ENCODE measurements around the gene SPAG16. TPM values are rescaled to one million over a fixed set of nuclear protein-coding genes. Genes with fewer than 3 reads are reported as not detected.

Gene SPAG16
- total and polyA plus RNA-seq, 2 donors = 32.0 to 45.0 TPM

DNA sequence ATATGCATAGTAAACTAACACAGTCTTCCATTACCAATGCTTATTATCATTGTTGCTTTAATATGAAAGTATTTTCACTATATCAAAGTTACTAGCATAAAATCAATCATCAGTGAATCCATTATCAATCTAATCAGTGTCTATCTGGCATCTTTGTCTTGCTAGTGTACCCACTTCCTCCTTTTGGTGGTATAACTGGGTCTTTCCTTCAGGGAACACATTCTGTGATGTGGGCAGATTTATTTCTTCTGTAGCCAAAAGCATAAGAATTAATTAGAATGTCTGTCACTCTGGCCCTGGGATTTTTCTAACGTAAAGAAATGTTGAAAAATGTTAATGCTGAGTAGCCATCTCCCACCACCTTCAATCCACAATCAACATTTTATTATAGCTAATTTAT lies 970.8 kb downstream of the SPAG16 start:
- no peak overlapping the region for H3K27ac ChIP-seq (ENCODE audit: low read depth in 1 of 2, low read length in 1 of 2)
- H3K4me1 ChIP-seq (ENCODE audit: control insufficient read depth in 2 of 2, insufficient read depth in 2 of 2, low read length in 2 of 2) = no peaks in the 10 kb centered on the region
- no peaks in the 10 kb centered on the region for H3K27me3 ChIP-seq (ENCODE audit: control insufficient read depth in 2 of 2, insufficient read depth in 1 of 2, low read length in 1 of 2)
- no peak for DNase-seq (ENCODE audit: low read depth in 6 of 9, low spot score in 9 of 9)
- no peaks in the 10 kb centered on the region for H3K36me3 ChIP-seq (ENCODE audit: control insufficient read depth in 2 of 2, insufficient read depth in 2 of 2, low read length in 1 of 2)
- no peak overlapping the region for H3K4me3 ChIP-seq (ENCODE audit: low read length in 2 of 2)
- H3K9me3 ChIP-seq (ENCODE audit: control insufficient read depth in 2 of 2, insufficient read depth in 1 of 2, low read length in 1 of 2) = no peaks in the 10 kb centered on the region
- 72% methylated on average over 1 of the region's 1 CpG for WGBS

- Histone ChIP-seq H3K27me3 (ENCODE audit: control insufficient read depth in 2 of 2, insufficient read depth in 1 of 2, low read length in 1 of 2) (no peaks in the 10 kb centered on the region), H3K27ac (ENCODE audit: low read depth in 1 of 2, low read length in 1 of 2) (no peak overlapping the region), H3K36me3 (ENCODE audit: control insufficient read depth in 2 of 2, insufficient read depth in 2 of 2, low read length in 1 of 2) (no peaks in the 10 kb centered on the region), H3K4me1 (ENCODE audit: control insufficient read depth in 2 of 2, insufficient read depth in 2 of 2, low read length in 2 of 2) (no peaks in the 10 kb centered on the region), H3K4me3 (ENCODE audit: low read length in 2 of 2) (no peak overlapping the region), H3K9me3 (ENCODE audit: control insufficient read depth in 2 of 2, insufficient read depth in 1 of 2, low read length in 1 of 2) (no peaks in the 10 kb centered on the region)
- DNase-seq (ENCODE audit: low read depth in 6 of 9, low spot score in 9 of 9) = no peak
- WGBS = 93% methylated on average over 1 of the region's 1 CpG
Measured at GRCh38 chr2:214261683-214262082, 977.4 kb downstream of the SPAG16 start.

DNA sequence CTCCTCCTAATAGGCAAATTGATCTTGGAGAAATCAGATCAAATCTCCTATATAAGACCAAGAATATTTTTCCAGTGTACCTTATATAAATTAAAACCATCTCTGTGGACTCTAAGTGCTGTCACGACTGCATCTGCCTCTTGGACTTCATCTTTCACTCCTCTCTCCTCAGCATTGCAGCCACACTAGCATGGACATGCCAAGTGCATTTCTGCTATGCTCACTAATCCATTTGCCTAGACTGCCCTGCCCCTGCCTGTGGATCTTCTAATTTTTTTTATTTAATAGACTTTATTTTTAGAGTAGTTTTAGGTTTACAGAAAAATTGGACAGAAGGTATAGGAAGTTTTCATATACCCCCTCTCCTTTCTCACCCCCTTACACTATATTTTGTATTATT lies 979.9 kb downstream of the SPAG16 start:
- Histone ChIP-seq H3K36me3 (ENCODE audit: control insufficient read depth in 2 of 2, insufficient read depth in 2 of 2, low read length in 1 of 2) (no peaks in the 10 kb centered on the region), H3K4me1 (ENCODE audit: control insufficient read depth in 2 of 2, insufficient read depth in 2 of 2, low read length in 2 of 2) (no peaks in the 10 kb centered on the region), H3K9me3 (ENCODE audit: control insufficient read depth in 2 of 2, insufficient read depth in 1 of 2, low read length in 1 of 2) (no peaks in the 10 kb centered on the region), H3K4me3 (ENCODE audit: low read length in 2 of 2) (no peak overlapping the region), H3K27ac (ENCODE audit: low read depth in 1 of 2, low read length in 1 of 2) (no peak overlapping the region), H3K27me3 (ENCODE audit: control insufficient read depth in 2 of 2, insufficient read depth in 1 of 2, low read length in 1 of 2) (no peaks in the 10 kb centered on the region)
- WGBS = 68% methylated on average over 1 of the region's 1 CpG
- no peak for DNase-seq (ENCODE audit: low read depth in 6 of 9, low spot score in 9 of 9)

DNA sequence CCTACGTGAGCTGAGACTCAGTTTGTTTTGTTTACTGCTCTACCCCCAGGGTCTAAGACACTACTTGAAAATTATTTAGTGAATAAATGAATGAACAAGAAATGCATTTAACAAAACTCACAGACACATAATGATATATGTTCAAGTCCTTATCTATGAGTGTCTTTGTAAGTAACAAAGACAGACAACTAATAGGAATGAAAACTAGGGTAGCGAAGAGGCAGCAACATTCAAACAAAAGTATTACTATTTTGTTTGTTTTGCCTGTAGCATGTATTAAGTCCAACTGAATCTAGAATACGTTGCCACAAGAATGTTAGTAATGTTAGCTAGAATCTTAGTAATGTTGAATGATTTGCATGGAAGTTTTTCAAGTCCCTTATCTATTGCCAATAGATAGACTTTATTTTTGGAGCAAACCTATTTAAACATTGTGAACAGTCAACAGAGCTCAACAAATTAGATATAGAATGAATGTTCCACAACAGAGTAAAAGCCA lies 981.8 kb downstream of the SPAG16 start:
- H3K4me3 ChIP-seq (ENCODE audit: low read length in 2 of 2) = no peak overlapping the region
- no peaks in the 10 kb centered on the region for H3K36me3 ChIP-seq (ENCODE audit: control insufficient read depth in 2 of 2, insufficient read depth in 2 of 2, low read length in 1 of 2)
- no peaks in the 10 kb centered on the region for H3K27me3 ChIP-seq (ENCODE audit: control insufficient read depth in 2 of 2, insufficient read depth in 1 of 2, low read length in 1 of 2)
- H3K27ac ChIP-seq (ENCODE audit: low read depth in 1 of 2, low read length in 1 of 2) = no peak overlapping the region
- DNase-seq (ENCODE audit: low read depth in 6 of 9, low spot score in 9 of 9) = no peak
- no peaks in the 10 kb centered on the region for H3K9me3 ChIP-seq (ENCODE audit: control insufficient read depth in 2 of 2, insufficient read depth in 1 of 2, low read length in 1 of 2)
- WGBS = 83% methylated on average over 3 of the region's 3 CpGs
- no peaks in the 10 kb centered on the region for H3K4me1 ChIP-seq (ENCODE audit: control insufficient read depth in 2 of 2, insufficient read depth in 2 of 2, low read length in 2 of 2)

DNA sequence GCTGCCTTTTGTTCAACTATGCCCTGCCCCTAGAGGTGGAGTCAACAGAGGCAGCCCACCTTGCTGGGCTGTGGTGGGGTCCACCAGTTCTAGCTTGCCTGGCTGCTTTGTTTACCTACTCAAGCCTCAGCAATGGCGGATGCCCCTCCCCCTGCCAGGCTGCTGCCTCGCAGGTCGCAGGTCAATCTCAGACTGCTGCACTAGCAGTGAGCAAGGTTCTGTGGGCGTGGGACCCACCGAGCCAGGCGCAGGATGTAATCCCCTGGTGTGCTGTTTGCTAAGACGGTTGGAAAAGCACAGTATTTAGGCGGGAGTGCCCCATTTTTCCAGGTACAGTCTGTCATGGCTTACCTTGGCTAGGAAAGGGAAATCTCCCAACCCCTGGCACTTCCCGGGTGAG lies 993.6 kb downstream of the SPAG16 start:
- no peaks in the 10 kb centered on the region for H3K4me1 ChIP-seq (ENCODE audit: control insufficient read depth in 2 of 2, insufficient read depth in 2 of 2, low read length in 2 of 2)
- DNase-seq (ENCODE audit: low read depth in 6 of 9, low spot score in 9 of 9) = no peak
- no peak overlapping the region for H3K4me3 ChIP-seq (ENCODE audit: low read length in 2 of 2)
- no peak overlapping the region for H3K27ac ChIP-seq (ENCODE audit: low read depth in 1 of 2, low read length in 1 of 2)
- 90% methylated on average over 9 of the region's 9 CpGs for WGBS
- H3K27me3 ChIP-seq (ENCODE audit: control insufficient read depth in 2 of 2, insufficient read depth in 1 of 2, low read length in 1 of 2) = no peaks in the 10 kb centered on the region
- H3K9me3 ChIP-seq (ENCODE audit: control insufficient read depth in 2 of 2, insufficient read depth in 1 of 2, low read length in 1 of 2) = no peaks in the 10 kb centered on the region
- H3K36me3 ChIP-seq (ENCODE audit: control insufficient read depth in 2 of 2, insufficient read depth in 2 of 2, low read length in 1 of 2) = no peaks in the 10 kb centered on the region

- no peaks in the 10 kb centered on the region for H3K9me3 ChIP-seq (ENCODE audit: control insufficient read depth in 2 of 2, insufficient read depth in 1 of 2, low read length in 1 of 2)
- no peaks in the 10 kb centered on the region for H3K36me3 ChIP-seq (ENCODE audit: control insufficient read depth in 2 of 2, insufficient read depth in 2 of 2, low read length in 1 of 2)
- DNase-seq (ENCODE audit: low read depth in 6 of 9, low spot score in 9 of 9) = no peak
- H3K4me3 ChIP-seq (ENCODE audit: low read length in 2 of 2) = no peak overlapping the region
- H3K27ac ChIP-seq (ENCODE audit: low read depth in 1 of 2, low read length in 1 of 2) = no peak overlapping the region
- H3K4me1 ChIP-seq (ENCODE audit: control insufficient read depth in 2 of 2, insufficient read depth in 2 of 2, low read length in 2 of 2) = no peaks in the 10 kb centered on the region
- no peaks in the 10 kb centered on the region for H3K27me3 ChIP-seq (ENCODE audit: control insufficient read depth in 2 of 2, insufficient read depth in 1 of 2, low read length in 1 of 2)
- 62% methylated on average over 3 of the region's 3 CpGs for WGBS
Measured at GRCh38 chr2:214286011-214286410, 1001.7 kb downstream of the SPAG16 start.

GRCh38 chr2:214293593-214293992 lies 1009.3 kb downstream of the SPAG16 start:
- Histone ChIP-seq H3K9me3 (ENCODE audit: control insufficient read depth in 2 of 2, insufficient read depth in 1 of 2, low read length in 1 of 2) (peaks cover 0 to 14% of the 10 kb centered on the region in 2 donors), H3K4me3 (ENCODE audit: low read length in 2 of 2) (no peak overlapping the region), H3K27me3 (ENCODE audit: control insufficient read depth in 2 of 2, insufficient read depth in 1 of 2, low read length in 1 of 2) (no peaks in the 10 kb centered on the region), H3K4me1 (ENCODE audit: control insufficient read depth in 2 of 2, insufficient read depth in 2 of 2, low read length in 2 of 2) (no peaks in the 10 kb centered on the region), H3K27ac (ENCODE audit: low read depth in 1 of 2, low read length in 1 of 2) (no peak overlapping the region), H3K36me3 (ENCODE audit: control insufficient read depth in 2 of 2, insufficient read depth in 2 of 2, low read length in 1 of 2) (no peaks in the 10 kb centered on the region)
- DNase-seq (ENCODE audit: low read depth in 6 of 9, low spot score in 9 of 9) = no peak

- H3K9me3 ChIP-seq (ENCODE audit: control insufficient read depth in 2 of 2, insufficient read depth in 1 of 2, low read length in 1 of 2) = peaks cover 0 to 14% of the 10 kb centered on the region in 2 donors
Measured at GRCh38 chr2:214294426-214294825, 1010.2 kb downstream of the SPAG16 start.

GRCh38 chr2:214297423-214297822 lies 1013.2 kb downstream of the SPAG16 start:
- Histone ChIP-seq H3K4me3 (ENCODE audit: low read length in 2 of 2) (no peak overlapping the region), H3K36me3 (ENCODE audit: control insufficient read depth in 2 of 2, insufficient read depth in 2 of 2, low read length in 1 of 2) (no peaks in the 10 kb centered on the region), H3K27ac (ENCODE audit: low read depth in 1 of 2, low read length in 1 of 2) (no peak overlapping the region), H3K9me3 (ENCODE audit: control insufficient read depth in 2 of 2, insufficient read depth in 1 of 2, low read length in 1 of 2) (peaks cover 0 to 14% of the 10 kb centered on the region in 2 donors), H3K27me3 (ENCODE audit: control insufficient read depth in 2 of 2, insufficient read depth in 1 of 2, low read length in 1 of 2) (no peaks in the 10 kb centered on the region), H3K4me1 (ENCODE audit: control insufficient read depth in 2 of 2, insufficient read depth in 2 of 2, low read length in 2 of 2) (no peaks in the 10 kb centered on the region)
- WGBS = 87% methylated on average over 2 of the region's 2 CpGs
- no peak for DNase-seq (ENCODE audit: low read depth in 6 of 9, low spot score in 9 of 9)

More at GRCh38 chr2:214294426-214294825, 1010.2 kb downstream of the SPAG16 start:
- Histone ChIP-seq H3K27me3 (ENCODE audit: control insufficient read depth in 2 of 2, insufficient read depth in 1 of 2, low read length in 1 of 2) (no peaks in the 10 kb centered on the region), H3K36me3 (ENCODE audit: control insufficient read depth in 2 of 2, insufficient read depth in 2 of 2, low read length in 1 of 2) (no peaks in the 10 kb centered on the region), H3K4me3 (ENCODE audit: low read length in 2 of 2) (no peak overlapping the region), H3K4me1 (ENCODE audit: control insufficient read depth in 2 of 2, insufficient read depth in 2 of 2, low read length in 2 of 2) (no peaks in the 10 kb centered on the region), H3K27ac (ENCODE audit: low read depth in 1 of 2, low read length in 1 of 2) (no peak overlapping the region)
- DNase-seq (ENCODE audit: low read depth in 6 of 9, low spot score in 9 of 9) = no peak

DNA sequence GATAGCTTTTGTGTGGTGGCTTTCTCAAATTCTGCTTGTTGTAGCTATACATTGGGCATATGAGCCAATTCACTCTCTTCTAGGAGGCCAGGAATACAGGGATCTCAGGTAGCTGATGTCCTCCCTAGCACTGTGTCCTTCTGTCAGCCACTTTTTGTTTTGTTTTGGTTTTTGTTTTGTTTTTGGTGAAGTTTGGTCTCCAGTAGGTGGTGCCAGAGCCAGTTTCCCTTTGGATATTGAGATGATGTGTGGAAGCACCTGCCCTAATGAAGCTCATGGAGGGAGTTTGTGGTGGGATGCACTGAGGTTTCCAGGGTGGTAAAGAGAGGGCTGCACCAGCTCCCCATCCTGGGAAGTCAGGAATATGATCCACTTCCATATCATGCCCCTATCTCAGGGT lies 1026.1 kb downstream of the SPAG16 start:
- Histone ChIP-seq H3K9me3 (ENCODE audit: control insufficient read depth in 2 of 2, insufficient read depth in 1 of 2, low read length in 1 of 2) (no peaks in the 10 kb centered on the region), H3K27me3 (ENCODE audit: control insufficient read depth in 2 of 2, insufficient read depth in 1 of 2, low read length in 1 of 2) (no peaks in the 10 kb centered on the region), H3K4me3 (ENCODE audit: low read length in 2 of 2) (no peak overlapping the region), H3K4me1 (ENCODE audit: control insufficient read depth in 2 of 2, insufficient read depth in 2 of 2, low read length in 2 of 2) (no peaks in the 10 kb centered on the region), H3K27ac (ENCODE audit: low read depth in 1 of 2, low read length in 1 of 2) (no peak overlapping the region), H3K36me3 (ENCODE audit: control insufficient read depth in 2 of 2, insufficient read depth in 2 of 2, low read length in 1 of 2) (no peaks in the 10 kb centered on the region)
- no peak for DNase-seq (ENCODE audit: low read depth in 6 of 9, low spot score in 9 of 9)

All from thymus (tissue), 11 donors.